GM19324 (cell line): Measurements from ENCODE around the gene TAPT1.
"Not testable (repeated sequence)": the region's sequence is repeated elsewhere in the genome, so short reads cannot be mapped to it uniquely, and the experiment has no call there.

Experiments
- ATAC-seq: cut with Tn5 transposase; IDR thresholded peaks from one replicate; pipeline ENCODE4 v1.9.1; 2021; ENCODE audit warnings: mild to moderate bottlenecking, moderate library complexity; ENCODE audit not compliant: unreplicated experiment, low FRiP score

The TAPT1 gene

DNA sequence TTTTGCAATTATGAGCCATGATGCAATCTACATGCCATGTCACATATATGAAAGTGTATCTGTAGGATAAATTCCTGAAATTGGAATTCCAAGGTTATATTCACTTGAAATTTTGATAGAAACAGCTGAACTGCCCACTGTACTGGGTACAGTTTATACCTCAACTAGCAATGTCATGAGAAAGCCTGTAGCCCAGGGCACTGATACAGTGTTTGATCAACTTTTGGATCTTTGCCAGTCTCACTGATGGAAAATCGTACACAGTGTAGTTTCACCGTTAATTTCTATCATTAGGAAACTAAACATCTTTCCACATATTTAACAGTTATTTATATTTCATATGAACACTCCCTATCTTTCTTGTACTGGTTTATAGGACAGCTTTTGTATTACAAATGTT lies 34.2 kb downstream of the TAPT1 start:
- no peak for ATAC-seq

DNA sequence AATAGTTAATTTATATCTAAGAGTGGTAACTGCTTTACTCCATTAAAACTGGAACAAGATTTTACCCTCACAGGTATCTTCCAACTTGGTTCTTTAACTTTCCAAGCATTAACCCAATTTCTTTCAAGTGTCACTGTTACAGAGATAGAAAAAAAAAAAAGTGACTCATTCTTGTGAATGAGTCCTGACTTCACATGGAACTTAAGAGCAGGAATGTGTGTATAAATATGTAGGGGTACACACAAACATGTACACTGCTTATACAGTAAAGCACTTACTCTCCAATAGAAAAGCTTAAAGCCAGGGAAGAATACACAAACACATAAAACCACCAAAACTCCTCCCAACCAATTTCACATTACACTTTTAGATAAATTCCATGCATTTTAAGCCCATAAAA lies 38.8 kb downstream of the TAPT1 start:
- ATAC-seq = no peak

DNA sequence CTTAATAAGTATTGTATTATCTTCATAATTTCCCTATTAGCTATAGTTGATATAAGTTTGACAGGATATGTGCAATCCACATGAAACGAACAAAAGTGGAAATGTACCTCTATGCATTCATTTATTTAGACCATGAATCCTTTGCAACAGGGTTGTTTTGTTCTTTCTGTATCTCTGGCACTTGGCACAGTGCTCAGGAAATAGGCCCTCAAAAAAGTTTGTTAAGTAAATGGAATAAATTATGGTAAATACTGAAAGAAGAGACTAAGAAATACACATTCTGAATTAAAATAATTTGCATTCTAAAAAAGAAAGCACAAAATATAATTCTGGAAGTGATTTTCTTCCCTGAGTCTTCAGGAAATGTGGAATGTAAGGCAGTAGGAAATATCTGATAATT lies 39.3 kb downstream of the TAPT1 start:
- ATAC-seq = no peak

DNA sequence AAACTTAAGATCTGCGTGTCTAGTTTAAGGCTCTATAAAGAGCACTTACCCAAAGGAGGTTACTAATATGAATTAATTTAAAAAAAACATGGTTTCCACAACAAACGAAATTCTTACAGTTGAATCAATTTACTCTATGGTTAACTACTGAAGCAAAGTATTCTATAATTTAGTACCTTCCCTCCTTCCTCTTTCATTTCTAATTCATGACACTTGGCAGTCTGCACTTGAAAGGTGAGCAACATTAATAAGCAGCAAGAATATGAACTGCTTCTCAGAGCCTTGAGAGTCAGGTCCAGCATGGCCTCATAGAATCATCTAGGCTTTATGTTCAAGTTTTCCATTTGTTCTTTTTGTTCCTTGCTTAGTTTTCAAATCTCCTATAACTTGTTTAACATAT lies 42.7 kb downstream of the TAPT1 start:
- no peak for ATAC-seq

DNA sequence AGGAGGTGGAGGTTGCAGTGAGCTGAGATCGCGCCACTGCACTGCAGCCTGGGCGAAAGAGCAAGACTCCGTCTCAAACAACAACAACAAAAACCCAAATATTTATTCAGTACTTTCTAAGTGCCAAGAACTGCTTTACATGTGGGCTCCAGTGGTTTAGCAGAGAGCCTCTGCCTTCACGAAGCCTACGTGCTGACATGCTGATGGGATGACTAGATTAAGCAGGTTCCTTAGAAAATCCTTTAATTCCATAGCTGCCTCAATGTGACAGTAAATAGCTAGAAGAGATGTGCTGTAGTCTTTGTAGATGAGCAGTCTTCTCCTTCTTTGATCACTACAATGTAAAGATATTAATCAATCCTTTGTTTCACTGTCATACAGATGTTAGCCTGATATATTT lies 49.6 kb downstream of the TAPT1 start:
- no peak for ATAC-seq

DNA sequence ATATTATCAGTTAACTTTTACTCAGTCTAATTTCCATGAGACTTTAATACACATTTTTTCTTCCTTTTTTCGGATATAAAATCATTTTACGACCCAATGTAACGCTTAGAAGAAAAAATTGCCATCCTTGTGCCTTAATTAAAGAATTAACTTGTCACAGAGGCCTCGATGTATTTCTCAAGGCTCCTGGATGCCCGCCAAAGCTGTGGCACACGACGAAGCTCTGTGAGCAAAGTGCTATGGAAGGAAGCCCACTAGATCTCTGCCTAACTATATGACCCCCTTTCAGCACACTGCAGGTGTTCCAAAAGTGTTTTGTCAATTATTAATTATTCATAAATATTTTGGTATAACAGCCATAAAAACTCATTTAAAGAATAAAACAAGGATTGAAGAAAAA lies 54.4 kb downstream of the TAPT1 start:
- no peak for ATAC-seq

DNA sequence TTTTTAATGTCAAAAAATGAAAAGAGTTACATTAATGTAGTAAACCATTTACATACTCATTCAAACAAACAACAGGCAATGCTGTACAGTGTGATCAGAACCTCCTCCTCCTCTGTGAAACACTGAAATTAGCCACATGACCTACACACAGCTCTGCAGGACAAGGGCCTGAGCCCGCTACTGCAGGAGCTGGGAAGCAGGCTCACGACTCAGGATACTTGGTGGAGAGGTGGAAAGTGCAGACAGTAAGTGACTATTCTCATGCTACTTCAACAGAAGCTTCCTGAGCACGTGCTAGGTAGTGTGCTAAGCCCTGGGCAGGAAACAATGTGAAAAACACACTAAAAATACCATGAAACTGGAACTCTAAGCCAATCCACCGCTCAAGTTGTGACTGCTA lies 56.8 kb downstream of the TAPT1 start:
- ATAC-seq = no peak

DNA sequence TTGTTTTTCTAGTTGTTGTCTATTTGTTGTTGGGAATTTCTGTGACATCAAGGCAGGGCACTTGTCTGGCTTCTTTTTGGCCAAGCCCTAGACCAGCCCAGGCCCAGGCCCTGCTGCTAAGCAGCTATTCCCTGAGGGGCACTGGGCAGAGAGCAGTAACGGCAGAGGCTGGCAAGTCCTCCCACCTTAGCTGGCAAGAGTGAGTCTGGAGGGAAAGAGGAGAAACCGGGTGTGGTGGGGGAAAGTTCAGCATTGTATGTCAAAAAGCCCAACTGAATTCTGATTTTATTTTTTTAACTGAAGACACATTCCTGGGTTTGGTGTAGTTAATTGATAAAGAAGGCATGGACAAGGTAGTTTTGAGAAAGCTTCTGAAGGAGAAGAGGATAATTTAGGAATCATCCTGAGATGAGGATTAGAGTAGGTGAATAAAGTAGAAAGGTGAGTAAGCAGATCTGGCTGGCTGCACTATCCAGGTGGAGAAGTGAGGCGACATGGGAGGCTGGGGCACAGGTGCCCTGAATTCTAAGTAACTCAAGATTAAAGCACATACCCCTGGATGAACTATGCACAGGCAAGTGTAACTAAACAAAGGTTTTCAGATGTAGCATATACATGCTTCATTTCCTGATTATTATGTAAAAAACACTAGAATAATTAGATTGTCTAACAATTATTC lies 57.4 kb downstream of the TAPT1 start:
- no peak for ATAC-seq

DNA sequence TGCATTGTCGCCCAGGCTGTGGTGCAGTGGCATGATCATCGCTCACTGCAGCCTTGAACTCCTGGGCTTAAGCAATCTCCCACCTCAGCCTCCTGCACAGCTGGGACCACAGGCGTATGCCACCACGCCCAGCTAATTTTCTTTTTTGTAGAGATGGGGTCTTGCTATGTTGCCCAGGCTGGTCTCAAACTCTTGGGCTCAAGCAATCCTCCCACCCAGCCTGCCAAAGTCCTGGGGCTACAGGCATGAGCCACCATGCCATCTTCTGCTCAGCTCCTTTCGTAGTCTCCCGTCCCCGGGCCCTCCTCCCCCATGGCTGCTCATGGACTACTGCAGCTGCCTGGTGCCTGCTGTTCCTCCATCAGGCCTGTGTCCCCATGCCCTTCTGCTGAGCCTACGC lies 58.1 kb downstream of the TAPT1 start:
- ATAC-seq = no peak

DNA sequence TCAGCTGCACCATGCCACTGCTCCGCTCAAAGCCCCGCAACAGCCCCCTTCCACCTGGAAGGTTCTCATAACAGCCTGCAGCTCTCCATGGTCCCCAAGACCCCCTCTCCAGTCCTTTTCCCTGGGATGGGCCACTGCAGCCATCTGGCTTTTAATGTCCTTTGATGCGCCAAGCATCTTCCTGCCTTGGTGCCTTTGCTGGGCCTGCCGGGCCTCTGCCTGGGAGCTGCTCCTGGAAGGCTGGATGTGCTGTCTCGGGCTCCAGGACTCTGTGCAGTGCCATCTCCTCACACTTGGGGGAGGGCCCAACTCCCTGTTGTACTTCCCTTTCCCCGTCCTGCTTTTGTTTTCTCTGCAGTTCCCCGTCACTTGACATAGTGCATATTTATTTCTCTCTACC lies 60.3 kb downstream of the TAPT1 start:
- ATAC-seq = no peak

DNA sequence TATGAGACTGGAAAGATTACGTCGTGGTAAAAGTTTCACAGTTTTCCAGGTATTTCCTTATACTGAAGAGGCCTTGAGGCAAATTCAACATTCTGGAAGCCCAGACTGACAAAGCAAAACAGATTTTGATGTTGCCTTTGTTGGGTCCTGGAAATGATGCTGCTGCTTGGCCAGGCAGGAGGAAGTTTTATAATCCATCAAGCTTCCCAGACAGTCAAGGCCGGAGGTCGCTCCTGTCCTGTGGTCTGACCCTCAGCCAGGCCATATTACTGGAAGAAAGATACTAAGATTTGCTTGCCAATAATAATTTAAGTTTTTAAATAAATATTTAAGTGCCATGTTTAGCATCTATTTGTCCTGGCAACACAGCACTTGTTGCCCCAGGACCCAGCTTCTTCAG lies 63.4 kb downstream of the TAPT1 start:
- no peak for ATAC-seq

DNA sequence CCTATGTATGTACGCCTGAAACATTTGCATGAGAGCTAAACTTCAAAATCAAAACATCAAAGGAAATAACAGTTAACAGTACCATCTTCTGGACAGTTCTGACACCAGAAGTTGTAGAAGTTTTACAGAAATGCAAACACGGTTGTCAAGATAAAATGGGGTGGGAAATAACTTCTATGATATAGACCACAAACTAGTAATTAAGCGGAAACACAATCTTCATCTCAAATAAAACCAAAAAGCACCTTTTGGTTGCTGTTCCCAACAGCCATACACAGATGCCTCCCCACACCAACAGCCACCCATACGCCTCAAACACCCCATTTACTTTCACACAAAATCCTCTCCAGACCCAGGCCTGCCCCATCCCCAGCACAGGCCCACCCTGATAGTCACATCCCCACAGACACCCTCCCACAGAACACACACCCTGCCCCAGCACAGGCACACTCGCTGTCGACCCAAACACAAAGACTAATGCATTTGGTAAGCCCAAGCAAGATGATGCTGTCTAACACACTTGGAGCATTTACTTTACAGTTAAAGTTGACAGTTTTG lies 64.3 kb downstream of the TAPT1 start:
- no peak for ATAC-seq

DNA sequence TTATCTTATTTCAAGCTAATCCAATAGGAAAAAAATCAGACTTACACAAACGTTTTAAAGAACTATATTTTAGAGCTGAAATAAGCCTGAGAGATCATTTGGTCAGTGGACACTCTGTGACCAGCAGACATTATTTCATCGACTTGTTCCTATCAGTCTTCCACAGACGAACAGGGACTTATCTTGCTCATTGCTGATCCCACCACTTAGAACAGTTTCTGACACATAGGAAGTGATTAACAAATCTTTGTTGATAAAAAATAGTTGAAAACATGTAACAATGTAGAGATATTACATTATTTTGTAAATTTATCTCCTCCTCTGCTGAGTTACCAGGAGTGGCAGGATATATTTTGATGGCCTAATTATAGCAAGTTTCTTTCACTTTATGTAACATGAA lies 65.8 kb downstream of the TAPT1 start:
- no peak for ATAC-seq

DNA sequence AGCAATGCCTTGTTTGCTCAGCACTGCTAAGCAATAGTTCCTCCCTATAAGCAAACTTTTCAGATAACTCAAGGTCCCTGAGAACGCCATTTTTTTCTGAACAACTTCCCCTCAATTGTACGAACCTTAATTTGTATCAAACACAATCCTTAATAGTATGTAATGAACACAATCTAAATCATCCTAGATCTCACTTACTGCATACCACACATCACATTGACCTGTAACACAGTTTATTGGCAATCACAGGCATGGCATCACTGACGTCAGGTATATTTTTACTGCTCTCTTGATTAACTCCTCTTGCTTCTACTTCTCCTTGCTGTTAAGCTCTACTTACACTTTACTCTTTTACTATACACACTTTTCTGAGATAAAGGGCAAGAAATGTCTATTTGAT lies 67.0 kb downstream of the TAPT1 start:
- ATAC-seq = no peak

DNA sequence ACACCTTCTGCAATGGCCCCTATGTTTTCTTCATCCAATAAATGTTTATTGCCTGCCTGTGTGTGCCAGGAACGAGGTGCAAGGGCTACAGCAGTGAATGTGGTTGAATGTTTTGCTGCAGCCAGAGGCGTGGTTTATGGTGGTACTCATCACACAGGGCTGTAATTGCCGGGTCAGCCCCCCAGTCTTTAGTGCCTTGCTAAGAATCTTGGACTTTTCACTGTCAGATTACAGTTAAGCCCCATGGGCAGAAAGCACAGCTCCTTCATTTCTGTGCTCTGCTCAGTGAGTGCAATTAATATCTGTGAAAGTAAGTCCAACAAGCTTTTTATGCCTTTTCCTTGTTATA lies 67.8 kb downstream of the TAPT1 start:
- no peak for ATAC-seq

DNA sequence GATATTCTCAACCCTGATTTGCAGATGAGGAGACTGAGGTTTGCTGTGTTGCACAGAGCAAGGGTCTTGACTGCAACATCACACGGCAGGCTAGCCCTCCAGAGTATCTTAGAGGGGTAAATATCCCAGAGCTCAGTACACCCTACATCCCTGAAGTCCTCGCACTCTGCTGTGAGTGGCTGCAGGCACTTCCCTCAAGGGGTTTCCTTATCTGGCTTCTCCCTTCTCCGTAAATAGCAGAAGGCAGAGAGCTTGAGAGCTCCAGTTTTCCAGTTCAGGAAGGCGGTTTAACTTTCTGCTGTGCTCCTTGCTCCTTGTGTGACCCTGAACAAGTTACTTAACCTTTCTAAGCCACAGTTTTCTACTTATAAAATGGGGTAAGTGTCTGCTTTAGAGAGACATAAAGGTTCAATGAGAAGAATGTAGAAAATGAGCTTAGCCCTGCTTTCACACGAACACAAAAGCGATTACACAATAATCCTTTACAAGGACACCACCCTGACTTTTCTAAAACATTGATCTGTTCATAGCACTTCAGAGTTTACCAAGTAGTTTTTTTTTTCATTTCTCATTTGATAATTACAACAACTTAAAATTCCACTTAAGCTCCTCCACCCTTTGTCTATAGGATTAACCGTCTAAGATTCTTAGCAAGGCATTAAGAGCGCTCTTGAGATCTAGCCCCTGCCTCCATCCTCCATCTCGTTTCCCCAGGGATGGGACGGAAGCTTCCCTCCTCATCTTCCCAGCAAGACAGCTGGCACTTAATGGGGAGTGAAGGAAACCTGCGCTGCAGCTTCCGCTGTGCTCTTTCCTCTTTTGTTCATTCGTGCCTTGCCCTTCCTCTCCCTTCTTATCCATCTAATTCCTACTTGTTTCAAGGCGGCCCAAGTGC lies 68.4 kb downstream of the TAPT1 start:
- no peak for ATAC-seq

DNA sequence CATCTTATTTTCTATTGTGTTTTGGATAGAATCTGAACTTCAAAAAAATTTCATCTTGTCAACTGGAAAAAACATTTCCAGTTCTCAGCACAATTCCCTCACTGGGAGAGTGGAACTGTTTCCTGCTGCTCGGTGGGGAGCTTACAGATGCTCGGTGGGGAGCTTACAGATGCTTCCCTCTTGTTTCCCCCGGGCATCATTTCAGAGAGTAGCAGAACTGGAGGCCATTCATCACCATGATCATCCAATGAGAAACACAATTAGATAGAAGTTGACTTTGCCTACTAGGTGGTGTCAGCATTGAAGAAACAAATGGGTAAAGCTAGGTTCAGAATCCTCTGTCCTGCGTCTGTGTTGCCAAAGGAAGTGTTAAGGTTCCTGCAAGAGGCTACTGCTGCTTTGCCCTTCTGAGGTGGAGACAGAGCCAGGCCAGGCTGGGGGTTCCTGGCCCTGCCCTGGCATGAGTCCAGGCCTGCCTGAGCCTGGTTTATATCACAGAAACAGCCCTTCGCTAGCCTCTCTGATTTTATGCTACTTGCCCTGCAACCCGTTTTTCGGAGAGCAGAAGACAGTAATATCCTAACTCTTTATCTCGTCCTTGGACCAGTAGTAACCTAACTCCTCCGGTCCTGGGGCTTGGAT lies 70.6 kb downstream of the TAPT1 start:
- ATAC-seq = no peak

DNA sequence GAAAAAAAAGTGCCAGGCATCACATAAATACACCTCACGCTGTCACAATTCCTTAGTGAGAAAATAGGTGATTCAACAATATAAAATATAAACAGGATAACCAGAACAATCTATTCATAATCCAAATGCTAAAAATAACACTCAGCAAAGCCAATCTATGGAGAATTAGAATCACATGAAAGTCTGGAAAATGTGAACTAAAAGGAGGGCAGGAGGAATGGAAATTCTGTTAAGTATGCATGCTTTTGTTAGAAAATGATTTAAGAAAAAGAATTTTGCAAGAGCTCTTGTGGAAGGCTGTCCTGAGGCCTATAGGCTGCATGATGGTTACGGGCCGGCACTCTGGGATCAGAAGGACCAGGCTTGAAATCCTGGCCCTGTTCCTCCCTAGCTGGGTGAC lies 71.8 kb downstream of the TAPT1 start:
- ATAC-seq = no peak

DNA sequence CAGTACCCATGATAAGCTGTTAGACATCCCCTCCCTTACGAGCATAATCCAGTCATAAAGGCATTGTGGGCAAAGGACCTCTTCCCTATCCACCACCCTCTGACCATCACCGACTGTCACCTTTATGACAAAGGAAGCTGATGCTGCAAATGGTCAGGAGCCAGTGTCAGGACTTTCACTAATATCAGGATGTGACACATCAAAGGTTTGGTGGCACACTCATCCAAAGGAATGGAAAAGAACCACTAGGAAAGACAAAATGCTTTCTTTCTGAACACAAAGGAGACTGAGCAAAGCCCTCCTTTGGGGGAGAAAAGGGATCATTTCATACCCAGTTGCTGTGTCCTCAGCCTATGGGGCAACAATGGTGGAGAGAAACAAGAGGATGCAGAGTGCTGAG lies 75.6 kb downstream of the TAPT1 start:
- no peak for ATAC-seq

DNA sequence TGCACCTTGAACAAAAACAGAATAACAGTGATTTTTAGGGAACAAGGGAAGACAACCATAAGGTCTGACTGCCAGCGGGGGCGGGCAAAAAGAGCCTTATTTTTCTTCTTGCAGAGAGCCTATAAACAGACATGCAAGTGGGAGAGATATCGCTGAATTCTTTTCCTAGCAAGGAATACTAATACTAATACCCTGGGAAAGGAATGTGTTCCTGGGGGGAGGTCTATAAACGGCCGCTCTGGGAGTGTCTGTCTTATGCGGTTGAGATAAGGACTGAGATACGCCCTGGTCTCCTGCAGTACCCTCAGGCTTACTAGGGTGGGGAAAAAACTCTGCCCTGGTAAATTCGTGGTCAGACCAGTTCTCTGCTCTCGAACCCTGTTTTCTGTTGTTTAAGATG lies 81.4 kb downstream of the TAPT1 start:
- not testable (repeated sequence) for ATAC-seq

DNA sequence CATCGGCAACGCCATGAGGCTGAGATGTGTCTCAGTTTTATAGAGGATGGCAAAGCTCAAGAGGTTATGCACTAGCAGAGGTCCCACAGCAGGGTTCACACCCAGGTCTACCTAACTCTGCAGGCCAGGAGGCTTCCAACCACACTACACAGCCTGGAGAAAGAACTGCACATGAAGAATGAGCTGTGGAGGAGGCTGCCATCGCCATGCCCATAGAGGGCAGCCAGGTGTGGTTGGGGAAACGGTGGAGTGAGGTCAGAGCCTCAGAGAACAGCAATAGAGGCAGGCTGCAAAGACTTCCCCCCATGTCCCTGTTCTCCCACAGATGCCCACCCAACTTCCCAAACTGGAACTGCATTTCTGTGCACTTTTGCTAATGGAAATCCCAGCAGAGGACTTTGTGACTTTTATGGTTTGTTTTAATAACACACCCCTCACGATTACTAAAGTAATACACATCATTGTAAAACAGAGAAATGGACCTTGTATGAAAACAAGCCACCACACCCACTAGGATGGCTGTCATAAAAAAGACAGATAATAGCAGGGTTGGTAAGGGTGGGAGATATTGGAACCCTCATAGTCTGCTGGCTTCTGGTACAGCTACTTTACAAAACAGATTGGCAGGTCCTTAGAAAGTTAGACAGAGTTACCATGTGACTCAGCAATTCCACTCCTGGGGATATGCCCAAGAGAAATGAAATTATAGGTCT lies 83.5 kb downstream of the TAPT1 start:
- ATAC-seq = no peak
